Measurements from ENCODE around the gene RNASE9. TPM values are rescaled to one million over a fixed set of nuclear protein-coding genes. Genes with fewer than 3 reads are reported as not detected.

RNASE9 gene
- total and polyA plus RNA-seq, 9 of the 15 experiments (the other 6 are each of a cell fraction or from before 2014, with no cell fraction given), result not detected

GRCh38 chr14:20578784-20579502, 18.1 kb upstream of the RNASE9 start (continued):
- TF ChIP-seq GABPA (tag; conservative IDR thresholded peaks at IDR 0.05; ENCODE audit: low read depth), result peak; percentile 18; the same call in 1 of the 2 replicates
- TF ChIP-seq CREM (IDR thresholded peaks at IDR 0.05; ENCODE audit: low read depth), result 0 out of 2 replicates have a peak, but pooled peaks have one; percentile 18
- no peak for TF ChIP-seq SAFB (IDR thresholded peaks at IDR 0.05; ENCODE audit: borderline replicate concordance, low read depth, low read length)
- peak; percentile 32; the same call in 1 of the 2 replicates for TF ChIP-seq ARID1B (IDR thresholded peaks at IDR 0.05)
- TF ChIP-seq CBFA2T3 (IDR thresholded peaks at IDR 0.05), result peak; percentile 47; the same call in 1 of the 2 replicates
- TF ChIP-seq TCF3 (CRISPR knock-in tag; IDR thresholded peaks at IDR 0.05), result peak; percentile 18; the same call in 1 of the 2 replicates
- TF ChIP-seq, protein P1, sequence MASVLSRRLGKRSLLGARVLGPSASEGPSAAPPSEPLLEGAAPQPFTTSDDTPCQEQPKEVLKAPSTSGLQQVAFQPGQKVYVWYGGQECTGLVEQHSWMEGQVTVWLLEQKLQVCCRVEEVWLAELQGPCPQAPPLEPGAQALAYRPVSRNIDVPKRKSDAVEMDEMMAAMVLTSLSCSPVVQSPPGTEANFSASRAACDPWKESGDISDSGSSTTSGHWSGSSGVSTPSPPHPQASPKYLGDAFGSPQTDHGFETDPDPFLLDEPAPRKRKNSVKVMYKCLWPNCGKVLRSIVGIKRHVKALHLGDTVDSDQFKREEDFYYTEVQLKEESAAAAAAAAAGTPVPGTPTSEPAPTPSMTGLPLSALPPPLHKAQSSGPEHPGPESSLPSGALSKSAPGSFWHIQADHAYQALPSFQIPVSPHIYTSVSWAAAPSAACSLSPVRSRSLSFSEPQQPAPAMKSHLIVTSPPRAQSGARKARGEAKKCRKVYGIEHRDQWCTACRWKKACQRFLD (CRISPR knock-in tag; IDR thresholded peaks at IDR 0.05), result 0 out of 2 replicates have a peak, but pooled peaks have one; percentile 49
- no peak for TF ChIP-seq PHB2 (IDR thresholded peaks at IDR 0.05; ENCODE audit: low read depth)
- TF ChIP-seq MEIS2 (IDR thresholded peaks at IDR 0.05; ENCODE audit: partially characterized antibody), result peak; percentile 26
- TF ChIP-seq NR4A1 (CRISPR knock-in tag; IDR thresholded peaks at IDR 0.05), result no peak
- TF ChIP-seq NR4A1 (tag; IDR thresholded peaks at IDR 0.05), result 0 out of 2 replicates have a peak, but pooled peaks have one; percentile 18
- TF ChIP-seq DMBX1 (CRISPR knock-in tag; IDR thresholded peaks at IDR 0.05; ENCODE audit: borderline replicate concordance), result peak; percentile 67; the same call in 1 of the 2 replicates
- TF ChIP-seq TEAD1 (CRISPR knock-in tag; IDR thresholded peaks at IDR 0.05), result no peak
- no peak for TF ChIP-seq ZNF3 (CRISPR knock-in tag; IDR thresholded peaks at IDR 0.05)
- peak; percentile 89 for TF ChIP-seq NR2C1 (IDR thresholded peaks at IDR 0.05)
- peak; percentile 93 for TF ChIP-seq NR2C1 (tag; IDR thresholded peaks at IDR 0.05)
- TF ChIP-seq, protein P2, sequence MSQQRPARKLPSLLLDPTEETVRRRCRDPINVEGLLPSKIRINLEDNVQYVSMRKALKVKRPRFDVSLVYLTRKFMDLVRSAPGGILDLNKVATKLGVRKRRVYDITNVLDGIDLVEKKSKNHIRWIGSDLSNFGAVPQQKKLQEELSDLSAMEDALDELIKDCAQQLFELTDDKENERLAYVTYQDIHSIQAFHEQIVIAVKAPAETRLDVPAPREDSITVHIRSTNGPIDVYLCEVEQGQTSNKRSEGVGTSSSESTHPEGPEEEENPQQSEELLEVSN (IDR thresholded peaks at IDR 0.05; ENCODE audit: borderline replicate concordance in 1 of 2, extremely low read depth in 1 of 2, insufficient read depth in 1 of 2, insufficient read length in 1 of 2, low read depth in 1 of 2, low read length in 1 of 2, poor library complexity in 1 of 2, severe bottlenecking in 1 of 2), result peak in 1 of 2 experiments; percentile 42
- TF ChIP-seq SPI1 (IDR thresholded peaks at IDR 0.05; ENCODE audit: borderline replicate concordance, low read depth, low read length), result peak; percentile 42; the same call in 1 of the 2 replicates
- TF ChIP-seq CTBP1 (IDR thresholded peaks at IDR 0.05; ENCODE audit: borderline replicate concordance), result peak; percentile 9; the same call in 1 of the 2 replicates
- TF ChIP-seq NFIC (IDR thresholded peaks at IDR 0.05), result 0 out of 2 replicates have a peak, but pooled peaks have one; percentile 3
- peak; percentile 84 for TF ChIP-seq NR2C2 (CRISPR knock-in tag; IDR thresholded peaks at IDR 0.05)
- peak; percentile 88 for TF ChIP-seq NR2C2 (tag; IDR thresholded peaks at IDR 0.05)
- 0 out of 2 replicates have a peak, but pooled peaks have one; percentile 16 for TF ChIP-seq EGR1 (conservative IDR thresholded peaks at IDR 0.05)
